PC-3 (cell line): Measurements from ENCODE around the gene ATAD3A.
"Not testable (repeated sequence)": the region's sequence is repeated elsewhere in the genome, so short reads cannot be mapped to it uniquely, and the experiment has no call there.

Source experiments
- CTCF ChIP-seq: fragments of 300-600 bp; sonication (generic); conservative IDR thresholded peaks from 2 replicates; pipeline ENCODE4 v1.5.1; 2017; ENCODE audit warnings: antibody characterized with exemption, low read depth, mild to moderate bottlenecking, low read length
- EZH2 ChIP-seq: fragments of 300-600 bp; sonication (generic); IDR thresholded peaks from one replicate; pipeline ENCODE4 v1.6.1; 2017; ENCODE audit warnings: antibody characterized with exemption, mild to moderate bottlenecking, low read length; ENCODE audit not compliant: unreplicated experiment

DNA sequence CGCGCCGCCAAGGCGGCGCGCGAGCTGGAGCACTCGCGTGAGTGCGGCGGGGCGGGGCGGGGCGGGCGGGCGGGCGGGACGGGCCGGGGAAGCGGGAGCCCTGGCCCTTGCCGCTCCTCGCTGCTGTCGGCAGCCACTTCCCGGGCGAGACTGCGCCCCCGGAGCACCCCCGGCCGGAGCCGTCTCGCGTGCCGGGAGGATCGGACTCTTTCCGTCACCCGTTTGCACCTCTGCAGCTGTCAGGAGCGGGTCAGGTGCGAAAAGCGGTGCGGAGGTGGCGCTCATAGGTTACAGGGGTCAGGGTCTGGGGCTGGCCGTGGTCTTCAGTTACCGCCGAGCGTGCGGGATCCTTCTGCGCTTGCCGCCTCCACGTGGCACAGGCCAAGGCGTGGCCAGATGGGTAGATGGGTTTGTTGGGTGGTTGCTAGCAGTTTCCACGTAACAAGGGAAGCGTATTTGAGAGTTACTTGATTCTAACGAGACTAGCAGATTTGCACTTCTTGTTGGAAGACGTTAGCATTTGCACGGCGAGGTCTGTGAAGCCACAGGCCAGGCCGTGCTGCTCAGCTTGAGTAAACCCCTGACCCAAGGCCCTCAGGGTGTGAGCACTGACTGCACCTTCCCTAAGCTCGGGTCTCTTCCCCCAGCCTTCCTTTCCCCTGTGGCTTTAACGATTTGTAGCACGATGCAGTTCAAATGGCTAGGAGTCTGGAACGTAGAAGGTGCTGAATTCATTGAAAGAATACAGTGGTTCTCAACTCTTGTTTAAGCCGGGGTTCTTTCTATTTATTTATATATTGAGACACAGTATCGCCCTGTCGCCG is 39.7 kb upstream of the ATAD3A start:
- not testable (repeated sequence) for TF ChIP-seq CTCF, EZH2
